ENCODE data around the gene TUBD1.
"Not testable (repeated sequence)": the region's sequence is repeated elsewhere in the genome, so short reads cannot be mapped to it uniquely, and the experiment has no call there.

TUBD1 gene

GRCh38 chr17:59853168-59853918 is 39.4 kb downstream of the TUBD1 start:
- Histone ChIP-seq H3K27ac (ENCODE audit: low read depth, low read length) (peak overlapping the region; percentile 93), H3K27me3 (ENCODE audit: control insufficient read depth in 1 of 2, insufficient read depth in 2 of 2, low read length in 2 of 2) (no peaks in the 10 kb centered on the region), H3K36me3 (ENCODE audit: insufficient read depth, low read length) (no peaks in the 10 kb centered on the region), H3K9ac (ENCODE audit: low read length) (no peak overlapping the region), H3K4me3 (ENCODE audit: low read depth in 1 of 2, low read length in 2 of 2) (no peak overlapping the region), H3K9me3 (ENCODE audit: low read length) (no peaks in the 10 kb centered on the region), H3K4me1 (ENCODE audit: insufficient read depth, low read length) (peaks cover 39% of the 10 kb centered on the region)

- H3K27ac ChIP-seq (ENCODE audit: low read depth, low read length): peak overlapping the region; percentile 93
These were observed 39.9 kb downstream of the TUBD1 start for GRCh38 chr17:59852847-59853167.

GRCh38 chr17:59851439-59852375 is 41.0 kb downstream of the TUBD1 start:
- H3K9ac ChIP-seq (ENCODE audit: low read length): no peak overlapping the region
- H3K4me3 ChIP-seq (ENCODE audit: low read depth in 1 of 2, low read length in 2 of 2): peak overlapping the region in 1 of 2 donors; percentile 13
- no peaks in the 10 kb centered on the region for H3K9me3 ChIP-seq (ENCODE audit: low read length)
- no peaks in the 10 kb centered on the region for H3K27me3 ChIP-seq (ENCODE audit: control insufficient read depth in 1 of 2, insufficient read depth in 2 of 2, low read length in 2 of 2)
- peak overlapping the region; percentile 93 for H3K27ac ChIP-seq (ENCODE audit: low read depth, low read length)
- no peaks in the 10 kb centered on the region for H3K36me3 ChIP-seq (ENCODE audit: insufficient read depth, low read length)
- H3K4me1 ChIP-seq (ENCODE audit: insufficient read depth, low read length): peaks cover 50% of the 10 kb centered on the region

More at GRCh38 chr17:59852847-59853167, 39.9 kb downstream of the TUBD1 start:
- peaks cover 39% of the 10 kb centered on the region for H3K4me1 ChIP-seq (ENCODE audit: insufficient read depth, low read length)
- H3K4me3 ChIP-seq (ENCODE audit: low read depth in 1 of 2, low read length in 2 of 2); H3K9ac ChIP-seq (ENCODE audit: low read length); H3K9me3 ChIP-seq (ENCODE audit: low read length); H3K36me3 ChIP-seq (ENCODE audit: insufficient read depth, low read length); H3K27me3 ChIP-seq (ENCODE audit: control insufficient read depth in 1 of 2, insufficient read depth in 2 of 2, low read length in 2 of 2): not testable (repeated sequence)

GRCh38 chr17:59850311-59850710 is 42.4 kb downstream of the TUBD1 start:
- not testable (repeated sequence) for H3K36me3 ChIP-seq (ENCODE audit: insufficient read depth, low read length); H3K27me3 ChIP-seq (ENCODE audit: control insufficient read depth in 1 of 2, insufficient read depth in 2 of 2, low read length in 2 of 2); H3K9me3 ChIP-seq (ENCODE audit: low read length); H3K4me3 ChIP-seq (ENCODE audit: low read depth in 1 of 2, low read length in 2 of 2); H3K9ac ChIP-seq (ENCODE audit: low read length)
- Histone ChIP-seq H3K4me1 (ENCODE audit: insufficient read depth, low read length) (peaks cover 64% of the 10 kb centered on the region), H3K27ac (ENCODE audit: low read depth, low read length) (peak overlapping the region; percentile 93)

- H3K4me1 ChIP-seq (ENCODE audit: insufficient read depth, low read length): peaks cover 73% of the 10 kb centered on the region
- H3K4me3 ChIP-seq (ENCODE audit: low read depth in 1 of 2, low read length in 2 of 2): no peak overlapping the region
- peak overlapping the region; percentile 3 for H3K27ac ChIP-seq (ENCODE audit: low read depth, low read length)
- no peak overlapping the region for H3K9ac ChIP-seq (ENCODE audit: low read length)
- H3K9me3 ChIP-seq (ENCODE audit: low read length): no peaks in the 10 kb centered on the region
- no peaks in the 10 kb centered on the region for H3K36me3 ChIP-seq (ENCODE audit: insufficient read depth, low read length)
- no peaks in the 10 kb centered on the region for H3K27me3 ChIP-seq (ENCODE audit: control insufficient read depth in 1 of 2, insufficient read depth in 2 of 2, low read length in 2 of 2)
These were observed 44.0 kb downstream of the TUBD1 start for GRCh38 chr17:59848778-59849177.

- H3K9me3 ChIP-seq (ENCODE audit: low read length): no peaks in the 10 kb centered on the region
- H3K4me3 ChIP-seq (ENCODE audit: low read depth in 1 of 2, low read length in 2 of 2): no peak overlapping the region
- no peaks in the 10 kb centered on the region for H3K36me3 ChIP-seq (ENCODE audit: insufficient read depth, low read length)
- H3K9ac ChIP-seq (ENCODE audit: low read length): no peak overlapping the region
- H3K27me3 ChIP-seq (ENCODE audit: control insufficient read depth in 1 of 2, insufficient read depth in 2 of 2, low read length in 2 of 2): no peaks in the 10 kb centered on the region
- peaks cover 72% of the 10 kb centered on the region for H3K4me1 ChIP-seq (ENCODE audit: insufficient read depth, low read length)
- no peak overlapping the region for H3K27ac ChIP-seq (ENCODE audit: low read depth, low read length)
These were observed 44.4 kb downstream of the TUBD1 start for GRCh38 chr17:59848385-59848668.

GRCh38 chr17:59846394-59847165 is 46.2 kb downstream of the TUBD1 start:
- Histone ChIP-seq H3K9me3 (ENCODE audit: low read length) (no peaks in the 10 kb centered on the region), H3K27me3 (ENCODE audit: control insufficient read depth in 1 of 2, insufficient read depth in 2 of 2, low read length in 2 of 2) (no peaks in the 10 kb centered on the region), H3K9ac (ENCODE audit: low read length) (no peak overlapping the region), H3K4me1 (ENCODE audit: insufficient read depth, low read length) (peaks cover 54% of the 10 kb centered on the region), H3K27ac (ENCODE audit: low read depth, low read length) (peak overlapping the region; percentile 93), H3K36me3 (ENCODE audit: insufficient read depth, low read length) (no peaks in the 10 kb centered on the region), H3K4me3 (ENCODE audit: low read depth in 1 of 2, low read length in 2 of 2) (no peak overlapping the region)

GRCh38 chr17:59845595-59846393 is 46.9 kb downstream of the TUBD1 start:
- H3K9ac ChIP-seq (ENCODE audit: low read length): peak overlapping the region; percentile 3

GRCh38 chr17:59844884-59845594 is 47.7 kb downstream of the TUBD1 start:
- Histone ChIP-seq H3K9me3 (ENCODE audit: low read length) (no peaks in the 10 kb centered on the region), H3K36me3 (ENCODE audit: insufficient read depth, low read length) (peaks cover 10% of the 10 kb centered on the region), H3K27me3 (ENCODE audit: control insufficient read depth in 1 of 2, insufficient read depth in 2 of 2, low read length in 2 of 2) (no peaks in the 10 kb centered on the region), H3K9ac (ENCODE audit: low read length) (no peak overlapping the region), H3K27ac (ENCODE audit: low read depth, low read length) (peak overlapping the region; percentile 93), H3K4me3 (ENCODE audit: low read depth in 1 of 2, low read length in 2 of 2) (no peak overlapping the region), H3K4me1 (ENCODE audit: insufficient read depth, low read length) (peaks cover 42% of the 10 kb centered on the region)

More at GRCh38 chr17:59845595-59846393, 46.9 kb downstream of the TUBD1 start:
- peaks cover 4% of the 10 kb centered on the region for H3K36me3 ChIP-seq (ENCODE audit: insufficient read depth, low read length)
- H3K4me1 ChIP-seq (ENCODE audit: insufficient read depth, low read length): peaks cover 46% of the 10 kb centered on the region
- no peak overlapping the region for H3K4me3 ChIP-seq (ENCODE audit: low read depth in 1 of 2, low read length in 2 of 2)
- no peaks in the 10 kb centered on the region for H3K9me3 ChIP-seq (ENCODE audit: low read length)
- no peaks in the 10 kb centered on the region for H3K27me3 ChIP-seq (ENCODE audit: control insufficient read depth in 1 of 2, insufficient read depth in 2 of 2, low read length in 2 of 2)
- H3K27ac ChIP-seq (ENCODE audit: low read depth, low read length): peak overlapping the region; percentile 93

GRCh38 chr17:59842901-59843652 is 49.7 kb downstream of the TUBD1 start:
- Histone ChIP-seq H3K9ac (ENCODE audit: low read length) (no peak overlapping the region), H3K4me3 (ENCODE audit: low read depth in 1 of 2, low read length in 2 of 2) (no peak overlapping the region), H3K36me3 (ENCODE audit: insufficient read depth, low read length) (peaks cover 16% of the 10 kb centered on the region), H3K4me1 (ENCODE audit: insufficient read depth, low read length) (peaks cover 35% of the 10 kb centered on the region), H3K27me3 (ENCODE audit: control insufficient read depth in 1 of 2, insufficient read depth in 2 of 2, low read length in 2 of 2) (no peaks in the 10 kb centered on the region), H3K27ac (ENCODE audit: low read depth, low read length) (peak overlapping the region; percentile 59), H3K9me3 (ENCODE audit: low read length) (no peaks in the 10 kb centered on the region)
